Right ventricle myocardium superior (tissue), 1 donor: ENCODE measurements around the gene NPHP4. TPM values are rescaled to one million over a fixed set of nuclear protein-coding genes. Genes with fewer than 3 reads are reported as not detected.

ENCODE experiments used
- ATAC-seq: fragments of 200-7000 bp; cut with Tn5 transposase; one replicate; pipeline ENCODE4 v1.9.1; 2020; ENCODE audit warnings: mild to moderate bottlenecking; ENCODE audit not compliant: poor library complexity
- DNase-seq: peaks from one replicate; pipeline ENCODE4 v3.0.0-alpha.2; 2020
- intact Hi-C: fragments of 100-400 bp; cut with DNase I; formaldehyde crosslinking; loops from one replicate; pipeline ENCODE4 v1.11.2; 2022
- total RNA-seq: library from RNA; stranded (reverse); fragmentation: NEBNext Ultra II Directional; extraction: Animal tissue kit (Norgen Biotek cat#: 25700); gene quantifications from one replicate; pipeline ENCODE4 v1.2.1, GENCODE V29; 2021
- donor health status: DM: no; HTN: yes; CAD: no; lungs with severe emphysema.

NPHP4 gene
- total RNA-seq, 1 donor from 2014 or later = 4.3 TPM

DNA sequence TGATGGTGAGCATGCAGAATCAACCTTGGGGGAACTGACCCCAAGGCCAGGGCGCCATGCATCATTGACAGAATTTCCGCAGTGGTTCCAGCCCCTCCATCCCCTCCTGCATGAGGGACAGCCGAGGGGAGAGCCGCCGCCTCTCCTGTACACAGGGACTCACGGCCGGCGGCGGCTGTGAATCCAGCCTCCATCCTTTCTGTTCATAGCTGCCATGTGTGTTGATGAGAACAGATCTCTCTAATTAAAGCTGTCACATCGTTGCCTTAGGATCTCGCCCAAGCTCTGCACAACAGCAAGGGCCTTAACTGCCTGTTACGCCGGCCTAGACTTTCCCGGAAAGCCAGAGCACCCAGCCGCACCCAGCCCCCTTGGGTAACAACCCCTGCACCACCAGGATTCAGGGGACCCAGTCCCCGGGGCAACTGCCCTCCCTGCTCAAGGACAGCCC lies 151.6 kb downstream of the NPHP4 start:
- no peak for DNase-seq
- intact Hi-C loops = no loop called here
- no peak for ATAC-seq

- intact Hi-C loops = no loop called here
- DNase-seq = no peak
- ATAC-seq = no peak
These were observed 152.2 kb downstream of the NPHP4 start for GRCh38 chr1:5839881-5840550.

- intact Hi-C loops = no loop called here
- DNase-seq (no peak), ATAC-seq (no peak)
These were observed 152.9 kb downstream of the NPHP4 start for GRCh38 chr1:5839161-5839880.

DNA sequence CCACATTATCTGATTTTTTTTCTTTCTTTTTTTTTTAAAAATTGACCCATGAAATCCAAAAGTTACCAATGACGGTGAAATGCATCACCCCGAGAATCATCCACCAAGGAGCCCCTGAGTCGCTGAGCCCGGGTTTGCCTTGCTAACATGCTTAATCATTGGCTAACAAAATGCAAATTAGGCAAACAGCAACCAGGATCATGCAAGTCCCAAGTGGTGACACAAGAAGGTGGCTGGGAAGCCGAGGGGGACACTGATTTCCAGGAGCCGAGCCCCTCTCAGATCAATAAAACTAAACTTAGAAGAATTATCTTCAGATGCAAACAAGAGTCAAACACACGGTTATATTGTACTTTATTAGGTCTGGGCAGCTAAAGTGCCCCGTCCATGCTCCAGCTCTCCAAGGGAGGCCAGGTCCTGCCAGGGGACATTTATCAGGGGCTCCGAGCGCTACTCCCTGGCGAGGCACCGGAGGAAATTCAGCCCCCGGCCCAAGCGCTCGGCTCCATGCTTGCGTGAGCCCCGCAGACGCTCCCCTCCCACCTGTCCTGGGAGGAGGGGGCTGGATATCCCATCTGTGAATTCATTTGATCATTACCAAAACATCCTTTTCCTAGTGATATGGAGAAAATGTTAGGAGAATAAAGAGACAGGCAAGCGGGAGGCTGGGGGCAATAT lies 154.1 kb downstream of the NPHP4 start:
- no peak for ATAC-seq
- no peak for DNase-seq
- intact Hi-C loops = no loop called here

DNA sequence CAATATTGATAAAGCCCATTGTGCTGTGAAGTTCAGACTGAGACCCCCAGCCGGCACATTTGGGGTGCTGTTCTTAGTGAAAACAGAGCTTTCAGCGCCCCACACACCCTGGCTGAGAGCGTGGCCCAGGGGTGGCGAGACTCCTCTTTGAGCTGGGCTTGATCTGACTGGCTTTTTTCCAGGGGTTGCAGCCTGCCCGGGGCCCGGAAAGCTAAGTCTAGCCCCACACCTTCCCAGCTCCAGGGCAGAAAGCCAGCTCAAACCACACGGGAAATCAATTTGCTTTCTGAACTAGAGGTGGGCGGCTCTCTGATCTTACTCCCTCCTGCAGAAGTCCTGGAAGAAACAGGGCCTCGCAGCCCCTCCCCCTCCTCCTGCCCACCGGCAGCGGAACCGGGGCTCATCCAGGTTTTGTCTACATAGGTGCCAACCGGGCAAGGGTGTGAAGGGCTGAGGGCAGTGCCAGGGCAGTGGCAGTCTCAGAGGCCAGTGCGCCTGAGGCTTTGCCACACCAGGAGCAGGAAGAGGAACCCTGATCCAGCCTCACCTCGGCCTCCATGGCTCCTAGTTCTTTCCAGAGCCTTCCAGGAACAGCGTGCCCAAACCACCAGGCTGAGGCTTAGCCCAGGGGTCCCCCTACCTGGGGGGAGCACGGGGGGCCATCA lies 155.3 kb downstream of the NPHP4 start:
- ATAC-seq = no peak
- DNase-seq = no peak
- intact Hi-C loops = no loop called here

GRCh38 chr1:5835179-5835562 lies 157.1 kb downstream of the NPHP4 start:
- DNase-seq (no peak), ATAC-seq (no peak)
- intact Hi-C loops = no loop called here

DNA sequence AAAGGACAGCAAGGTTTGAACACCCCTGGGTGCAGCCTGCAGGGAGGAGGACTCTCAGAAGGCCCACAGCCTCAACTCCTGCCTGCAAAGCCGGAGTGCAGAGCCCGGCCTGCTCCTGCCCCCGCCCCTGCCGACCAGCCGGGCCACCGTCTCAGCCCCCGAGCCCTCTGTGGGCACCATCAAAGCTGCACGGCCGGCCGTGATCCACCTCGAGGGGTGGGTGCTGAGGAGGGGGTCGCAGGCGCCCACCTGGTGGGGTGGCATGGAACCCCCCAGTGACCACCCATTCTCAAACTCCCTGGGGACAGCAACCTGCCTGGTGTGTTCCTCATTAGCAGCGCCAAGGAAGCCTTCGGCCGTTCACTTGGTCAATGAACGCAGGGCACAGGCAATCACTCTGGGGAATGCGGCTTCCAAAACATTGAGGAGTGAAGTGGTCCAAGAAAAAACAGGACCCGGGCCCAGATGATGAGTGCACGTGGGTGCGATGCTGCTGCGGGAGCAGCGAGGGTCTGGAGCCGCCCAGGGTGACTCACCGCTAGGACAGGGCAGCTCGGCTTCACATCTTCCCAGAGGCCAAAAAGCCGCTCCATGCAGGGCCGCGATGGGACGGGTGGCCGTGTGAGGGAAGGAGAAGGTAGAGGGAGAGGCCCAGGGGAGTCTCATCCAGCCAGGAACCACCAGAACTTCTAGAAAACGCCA lies 157.6 kb downstream of the NPHP4 start:
- ATAC-seq = no peak
- no peak for DNase-seq
- intact Hi-C loops = no loop called here

- DNase-seq = no peak
- ATAC-seq = no peak
- intact Hi-C loops = no loop called here
These were observed 158.3 kb downstream of the NPHP4 start for GRCh38 chr1:5833911-5834310.

DNA sequence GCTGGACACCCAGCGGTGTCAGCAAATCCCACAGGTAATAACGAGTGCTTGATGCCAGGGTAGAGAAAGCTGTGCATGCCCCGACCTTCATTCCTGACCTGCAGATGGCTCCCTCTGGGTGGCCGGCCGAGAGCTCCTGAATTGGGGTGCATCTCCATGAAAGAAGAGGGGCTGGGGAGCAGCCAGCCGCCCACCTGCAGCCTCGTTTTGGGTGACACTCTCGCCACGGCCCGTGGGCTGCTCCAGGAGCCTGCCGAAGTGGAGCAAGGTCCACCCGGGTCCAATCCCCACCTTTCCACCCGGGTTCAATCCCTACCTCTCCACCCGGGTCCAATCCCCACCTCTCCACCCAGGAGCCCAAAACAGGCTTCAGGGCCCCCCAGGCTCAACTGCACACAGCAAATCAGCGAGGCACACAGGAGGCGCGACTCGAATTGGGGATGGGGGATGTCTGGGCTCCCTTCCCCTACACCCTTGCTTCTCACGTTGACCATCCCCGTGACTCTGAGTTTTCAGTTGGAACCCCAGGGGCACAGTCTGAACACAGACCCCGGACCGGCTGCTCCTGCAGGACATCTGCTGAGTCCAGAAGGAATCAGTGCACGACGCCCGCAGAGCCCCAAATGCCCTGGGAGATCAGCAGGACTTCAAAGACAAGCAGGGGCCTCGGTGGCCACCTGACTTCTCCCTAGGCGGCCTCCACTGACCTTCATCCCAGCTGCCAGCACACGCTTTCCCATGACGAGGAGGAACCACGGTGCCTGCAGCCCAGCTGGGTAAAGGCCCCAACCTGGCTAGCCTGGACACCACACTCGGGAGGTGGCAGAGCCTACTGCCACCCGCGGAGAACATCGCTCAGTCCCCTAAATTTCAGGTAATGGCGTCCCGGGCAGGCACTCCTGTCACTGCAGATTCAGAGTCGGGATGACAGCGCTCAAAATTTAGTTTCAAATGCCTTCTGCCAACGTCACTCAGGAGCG lies 159.0 kb downstream of the NPHP4 start:
- no peak for DNase-seq
- ATAC-seq = no peak
- intact Hi-C loops = no loop called here

GRCh38 chr1:5831600-5832335 lies 160.5 kb downstream of the NPHP4 start:
- intact Hi-C loops = no loop called here
- ATAC-seq = no peak
- no peak for DNase-seq

- intact Hi-C loops = no loop called here
- no peak for ATAC-seq
- no peak for DNase-seq
These were observed 161.2 kb downstream of the NPHP4 start for GRCh38 chr1:5830771-5831599.

DNA sequence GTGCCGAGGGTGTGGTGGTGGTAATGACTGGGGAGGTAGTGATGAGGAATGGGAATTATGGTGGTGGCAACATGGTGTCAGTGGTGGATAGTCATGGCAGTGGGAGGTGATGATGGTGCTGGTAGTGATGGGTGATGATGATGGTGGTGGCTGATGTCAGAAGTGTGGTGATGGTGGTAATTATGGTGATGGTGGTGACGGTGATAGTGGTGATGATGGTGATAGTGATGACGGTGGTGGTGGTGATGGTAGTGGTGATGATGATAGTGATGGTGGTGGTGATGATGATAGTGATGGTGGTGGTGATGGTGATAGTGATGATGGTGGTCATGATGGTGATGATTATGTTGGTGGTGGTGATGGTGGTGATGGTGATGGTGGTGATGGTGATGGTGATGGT lies 162.8 kb downstream of the NPHP4 start:
- DNase-seq (no peak), ATAC-seq (no peak)
- intact Hi-C loops = no loop called here

DNA sequence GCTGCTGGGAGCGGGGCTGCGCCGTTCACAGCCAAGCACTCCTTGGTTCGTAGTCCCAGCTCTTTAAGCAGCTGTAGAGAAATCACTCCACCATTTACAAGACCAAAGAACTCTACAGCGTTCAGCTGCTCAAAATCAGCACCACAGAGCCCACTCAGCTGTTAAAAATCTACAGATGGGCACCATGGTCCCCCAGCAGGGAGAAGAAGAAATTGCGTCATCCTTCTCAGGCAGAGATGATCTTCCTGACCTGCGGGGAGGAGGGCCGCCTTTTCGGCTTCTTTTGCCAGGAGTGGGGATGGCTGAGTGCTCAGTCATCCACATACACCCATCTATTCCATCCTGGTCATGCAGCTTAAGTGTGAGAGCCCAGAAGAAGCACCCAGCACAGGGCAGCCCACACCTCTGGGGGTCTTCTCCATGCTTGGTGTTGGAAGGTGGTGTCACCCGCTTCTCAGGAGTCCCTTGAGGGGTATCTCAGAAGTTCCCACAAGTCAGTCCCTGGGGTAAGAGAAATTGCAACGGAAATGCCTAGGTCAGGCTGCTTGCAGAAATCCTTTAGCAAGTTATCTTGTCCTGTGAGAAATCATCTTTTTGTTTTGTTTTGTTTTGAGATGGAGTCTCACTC lies 163.8 kb downstream of the NPHP4 start:
- DNase-seq = no peak
- ATAC-seq = no peak
- intact Hi-C loops = no loop called here

- DNase-seq = no peak
- intact Hi-C loops = no loop called here
- ATAC-seq = no peak
These were observed 164.7 kb downstream of the NPHP4 start for GRCh38 chr1:5827516-5827915.

- DNase-seq (no peak), ATAC-seq (no peak)
- intact Hi-C loops = no loop called here
These were observed 165.6 kb downstream of the NPHP4 start for GRCh38 chr1:5826601-5827000.

DNA sequence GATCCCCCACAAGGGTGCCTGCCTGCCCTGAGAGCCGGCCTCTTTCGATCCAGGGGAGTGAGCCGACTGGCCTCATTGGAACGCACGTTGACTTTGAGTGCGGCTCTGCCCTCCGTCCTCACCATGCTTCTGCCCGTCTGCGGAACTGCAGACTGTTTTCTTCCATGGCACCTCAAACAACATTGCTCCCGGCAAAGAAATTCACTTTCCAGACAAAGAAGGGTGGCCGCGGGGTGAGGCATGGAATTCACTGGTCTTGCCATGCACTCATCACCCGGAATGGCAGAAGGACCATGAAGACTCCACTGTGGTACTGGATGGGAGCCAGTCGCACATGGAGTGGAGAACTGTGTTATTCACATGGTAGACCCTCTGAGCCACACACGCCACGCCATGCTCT lies 169.5 kb downstream of the NPHP4 start:
- DNase-seq (no peak), ATAC-seq (no peak)
- intact Hi-C loops = no loop called here
